ENCODE results near the gene MMS19.
"Not testable (repeated sequence)": the region's sequence is repeated elsewhere in the genome, so short reads cannot be mapped to it uniquely, and the experiment has no call there.

MMS19 gene

DNA sequence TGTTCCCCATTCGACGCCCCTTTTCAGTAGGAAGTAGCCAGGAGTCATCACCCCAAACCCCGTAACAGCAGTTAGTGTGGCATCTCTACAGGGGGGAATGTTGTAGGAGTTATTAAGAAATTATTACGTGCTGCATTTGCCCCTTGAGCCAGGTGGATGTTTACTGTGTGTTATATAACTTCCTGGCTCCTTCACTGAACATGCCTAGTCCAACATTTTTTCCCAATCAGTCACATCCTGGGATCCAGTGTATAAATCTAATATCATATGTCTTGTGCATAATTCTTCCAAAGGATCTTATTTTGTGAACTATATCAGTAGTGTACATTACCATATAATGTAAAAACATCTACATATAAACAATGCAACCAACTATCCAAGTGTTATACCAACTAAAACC, 18.8 kb downstream of the MMS19 start:
- H3K27ac Mint-ChIP-seq; H3K27me3 Mint-ChIP-seq (ENCODE audit: low read depth); H3K4me1 Mint-ChIP-seq (ENCODE audit: low read depth); DNase-seq (ENCODE audit: low spot score); H3K9me3 Mint-ChIP-seq; H3K4me3 Mint-ChIP-seq: not testable (repeated sequence)
- H3K36me3 Mint-ChIP-seq (ENCODE audit: low read depth) = peaks cover 51% of the 10 kb centered on the region

DNA sequence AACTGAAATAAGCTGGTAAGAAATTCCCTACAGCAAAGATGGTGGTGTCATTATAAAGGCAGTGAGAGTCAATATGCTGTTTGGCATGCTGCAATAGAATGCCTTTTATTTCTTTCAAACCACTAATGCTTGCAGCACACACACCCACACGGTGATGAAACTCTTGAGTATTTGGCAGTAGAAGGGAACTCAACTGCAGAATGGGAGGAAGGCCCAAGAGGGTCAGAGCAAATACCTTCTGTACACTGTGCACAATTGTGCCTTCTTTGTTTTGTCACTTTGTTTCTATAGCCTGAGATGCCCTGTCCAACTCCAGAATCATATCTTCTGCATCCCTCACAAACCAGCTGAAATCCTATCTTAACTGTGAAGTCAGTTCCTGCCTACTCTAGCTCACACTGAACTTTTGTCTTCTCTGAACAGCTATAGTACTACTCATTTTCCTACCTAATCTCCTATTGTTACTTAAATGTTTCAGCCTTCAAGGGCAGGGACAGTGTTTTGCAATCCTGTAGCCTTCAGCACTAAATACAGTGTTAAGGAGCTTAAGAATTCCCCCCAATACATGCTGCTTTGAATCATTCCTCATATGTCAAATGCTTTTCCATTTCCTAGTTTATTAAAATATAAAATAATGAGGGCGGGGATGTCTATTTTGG, 22.2 kb downstream of the MMS19 start:
- Mint-ChIP-seq H3K27me3 (ENCODE audit: low read depth) (no peaks in the 10 kb centered on the region), H3K4me1 (ENCODE audit: low read depth) (no peaks in the 10 kb centered on the region), H3K9me3 (no peaks in the 10 kb centered on the region), H3K4me3 (no peak overlapping the region), H3K36me3 (ENCODE audit: low read depth) (peaks cover 53% of the 10 kb centered on the region), H3K27ac (no peak overlapping the region)
- DNase-seq (ENCODE audit: low spot score) = no peak

- H3K4me3 Mint-ChIP-seq = no peak overlapping the region
- H3K27ac Mint-ChIP-seq = no peak overlapping the region
- DNase-seq (ENCODE audit: low spot score) = no peak
- H3K36me3 Mint-ChIP-seq (ENCODE audit: low read depth) = peaks cover 51% of the 10 kb centered on the region
- H3K4me1 Mint-ChIP-seq (ENCODE audit: low read depth) = no peaks in the 10 kb centered on the region
- no peaks in the 10 kb centered on the region for H3K27me3 Mint-ChIP-seq (ENCODE audit: low read depth)
- H3K9me3 Mint-ChIP-seq = no peaks in the 10 kb centered on the region
Observed at GRCh38 chr10:97474918-97475317, 23.3 kb downstream of the MMS19 start.

DNA sequence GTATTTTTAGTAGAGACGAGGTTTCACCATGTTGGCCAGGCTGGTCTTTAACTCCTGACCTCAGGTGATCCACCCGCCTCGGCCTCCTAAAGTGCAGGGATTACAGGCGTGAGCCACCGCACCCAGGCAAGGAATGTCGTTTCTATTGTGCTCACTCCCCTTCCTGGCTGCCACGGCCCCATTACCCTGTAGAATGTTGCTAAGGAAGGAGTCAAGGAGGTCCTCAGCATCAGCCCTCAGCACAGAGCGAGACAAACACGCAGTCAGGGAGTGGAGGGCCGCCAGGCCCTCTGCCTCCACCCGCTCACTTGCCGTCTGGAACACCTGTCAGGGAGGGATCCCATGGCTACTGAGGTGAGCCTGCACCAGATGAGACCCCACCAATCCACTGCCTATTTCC, 29.4 kb downstream of the MMS19 start:
- not testable (repeated sequence) for H3K9me3 Mint-ChIP-seq; H3K4me3 Mint-ChIP-seq; H3K4me1 Mint-ChIP-seq (ENCODE audit: low read depth); H3K27ac Mint-ChIP-seq; H3K27me3 Mint-ChIP-seq (ENCODE audit: low read depth); DNase-seq (ENCODE audit: low spot score)
- H3K36me3 Mint-ChIP-seq (ENCODE audit: low read depth) = peaks cover 38% of the 10 kb centered on the region

DNA sequence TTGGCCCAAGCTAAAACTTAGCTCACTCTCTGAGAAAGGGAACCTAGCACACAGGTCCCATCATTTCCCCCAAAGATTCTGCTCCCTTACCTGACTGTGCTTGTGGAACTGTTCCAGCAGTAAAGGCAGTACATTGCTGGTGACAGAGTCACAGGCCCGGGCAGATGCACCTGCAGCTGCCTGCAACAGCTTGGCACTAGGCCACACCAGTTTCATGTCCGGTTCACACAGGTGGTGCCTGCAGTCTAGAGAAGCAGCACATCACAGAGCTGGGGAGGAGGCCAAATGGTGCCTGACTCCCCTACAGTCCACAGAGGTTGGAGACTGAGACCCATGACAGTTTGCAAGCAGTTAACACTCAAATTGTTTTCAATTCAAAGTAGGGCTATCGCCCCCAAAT, 30.1 kb downstream of the MMS19 start:
- H3K4me1 Mint-ChIP-seq (ENCODE audit: low read depth) = no peaks in the 10 kb centered on the region
- H3K9me3 Mint-ChIP-seq = no peaks in the 10 kb centered on the region
- no peak overlapping the region for H3K27ac Mint-ChIP-seq
- H3K36me3 Mint-ChIP-seq (ENCODE audit: low read depth) = peaks cover 37% of the 10 kb centered on the region
- no peak overlapping the region for H3K4me3 Mint-ChIP-seq
- H3K27me3 Mint-ChIP-seq (ENCODE audit: low read depth) = no peaks in the 10 kb centered on the region
- no peak for DNase-seq (ENCODE audit: low spot score)

- H3K27ac Mint-ChIP-seq = no peak overlapping the region
- no peaks in the 10 kb centered on the region for H3K4me1 Mint-ChIP-seq (ENCODE audit: low read depth)
- H3K9me3 Mint-ChIP-seq = no peaks in the 10 kb centered on the region
- DNase-seq (ENCODE audit: low spot score) = no peak
- H3K4me3 Mint-ChIP-seq = no peak overlapping the region
- H3K36me3 Mint-ChIP-seq (ENCODE audit: low read depth) = peaks cover 42% of the 10 kb centered on the region
- H3K27me3 Mint-ChIP-seq (ENCODE audit: low read depth) = no peaks in the 10 kb centered on the region
Observed at GRCh38 chr10:97466755-97467154, 31.5 kb downstream of the MMS19 start.

- H3K36me3 Mint-ChIP-seq (ENCODE audit: low read depth) = peaks cover 48% of the 10 kb centered on the region
- DNase-seq (ENCODE audit: low spot score) = no peak
- no peaks in the 10 kb centered on the region for H3K27me3 Mint-ChIP-seq (ENCODE audit: low read depth)
- no peaks in the 10 kb centered on the region for H3K9me3 Mint-ChIP-seq
- no peak overlapping the region for H3K4me3 Mint-ChIP-seq
- no peaks in the 10 kb centered on the region for H3K4me1 Mint-ChIP-seq (ENCODE audit: low read depth)
- no peak overlapping the region for H3K27ac Mint-ChIP-seq
Observed at GRCh38 chr10:97465982-97466381, 32.2 kb downstream of the MMS19 start.

- no peak for DNase-seq (ENCODE audit: low spot score)
- Mint-ChIP-seq H3K27ac (no peak overlapping the region), H3K27me3 (ENCODE audit: low read depth) (no peaks in the 10 kb centered on the region), H3K9me3 (no peaks in the 10 kb centered on the region), H3K4me1 (ENCODE audit: low read depth) (no peaks in the 10 kb centered on the region), H3K36me3 (ENCODE audit: low read depth) (peaks cover 48% of the 10 kb centered on the region), H3K4me3 (no peak overlapping the region)
Observed at GRCh38 chr10:97464226-97464625, 34.0 kb downstream of the MMS19 start.

DNA sequence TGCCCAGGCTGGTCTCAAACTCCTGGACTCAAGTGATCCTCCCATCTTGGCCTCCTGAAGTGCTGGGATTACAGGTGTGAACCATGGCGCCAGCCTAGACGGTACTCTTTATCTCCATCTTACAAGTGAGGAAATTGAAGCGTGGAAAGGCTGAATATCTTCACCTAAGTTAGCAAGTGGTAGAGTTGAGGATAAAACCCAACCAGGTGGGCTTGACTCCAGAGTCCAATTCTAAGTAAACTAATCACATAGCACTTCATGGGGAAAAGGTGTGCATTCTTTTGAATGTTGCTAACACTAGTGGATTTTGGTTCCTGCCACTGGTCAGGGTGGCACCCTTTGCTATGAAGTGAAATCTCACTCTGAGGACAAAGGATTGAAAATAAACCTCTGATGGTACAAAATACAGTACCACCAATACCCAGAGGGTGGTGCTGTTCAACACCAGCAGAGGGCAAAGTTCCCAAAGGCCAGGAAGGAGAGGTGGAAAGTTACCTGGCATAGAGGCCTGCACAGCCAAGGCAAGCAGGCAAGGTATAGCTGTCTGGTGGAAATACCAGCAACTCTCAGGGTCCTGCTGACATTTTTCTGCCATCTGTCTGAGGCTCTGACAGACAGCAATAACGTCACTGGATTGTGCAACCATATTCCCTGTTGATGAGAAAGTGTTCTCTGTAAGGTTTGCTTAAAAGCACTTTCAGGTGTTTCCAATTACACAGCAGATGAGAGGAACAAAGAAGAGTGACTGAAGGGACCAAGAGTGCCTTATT, 34.7 kb downstream of the MMS19 start:
- Mint-ChIP-seq H3K4me3 (no peak overlapping the region), H3K36me3 (ENCODE audit: low read depth) (peaks cover 50% of the 10 kb centered on the region), H3K27me3 (ENCODE audit: low read depth) (no peaks in the 10 kb centered on the region), H3K9me3 (no peaks in the 10 kb centered on the region), H3K27ac (no peak overlapping the region), H3K4me1 (ENCODE audit: low read depth) (no peaks in the 10 kb centered on the region)
- DNase-seq (ENCODE audit: low spot score) = no peak

DNA sequence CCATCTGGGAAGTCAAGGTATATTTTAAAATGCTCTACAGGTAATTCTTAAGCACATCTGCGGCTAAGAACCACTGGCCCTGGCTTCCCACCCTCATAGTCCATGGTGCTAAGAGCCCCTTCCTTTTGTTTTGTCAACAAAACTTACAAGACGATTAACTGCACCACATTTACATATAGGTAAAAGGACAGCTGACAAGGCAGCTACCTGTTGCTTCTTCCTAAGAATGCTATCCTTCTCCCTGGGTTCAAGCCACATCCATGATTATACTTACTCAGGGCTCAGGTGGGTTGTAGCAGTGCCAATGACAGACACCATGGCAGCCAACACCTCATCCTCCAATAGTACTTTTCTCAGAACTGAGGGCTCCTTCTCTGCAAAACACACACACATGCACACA, 35.9 kb downstream of the MMS19 start:
- Mint-ChIP-seq H3K9me3 (no peaks in the 10 kb centered on the region), H3K4me3 (no peak overlapping the region), H3K27me3 (ENCODE audit: low read depth) (no peaks in the 10 kb centered on the region), H3K4me1 (ENCODE audit: low read depth) (no peaks in the 10 kb centered on the region), H3K36me3 (ENCODE audit: low read depth) (peaks cover 57% of the 10 kb centered on the region), H3K27ac (no peak overlapping the region)
- DNase-seq (ENCODE audit: low spot score) = no peak

DNA sequence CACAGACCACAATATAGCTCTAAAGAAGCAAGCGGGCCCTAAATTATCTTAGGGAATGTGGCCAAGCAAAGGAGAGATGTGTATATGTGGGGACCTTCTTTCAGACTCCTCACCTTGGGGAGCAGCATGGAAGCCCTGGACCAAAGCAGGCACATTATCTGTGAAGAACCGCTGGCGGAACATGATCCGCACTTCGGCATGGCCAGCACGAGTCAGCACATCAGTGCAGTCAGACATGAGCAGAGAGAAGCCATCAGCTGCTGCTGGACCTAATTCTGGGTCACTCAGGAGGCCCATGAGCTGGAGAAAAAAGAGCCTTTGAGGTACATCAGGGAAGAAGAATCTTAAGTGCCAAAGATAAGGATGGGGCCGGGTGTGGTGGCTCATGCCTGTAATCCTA, 38.3 kb downstream of the MMS19 start:
- Mint-ChIP-seq H3K36me3 (ENCODE audit: low read depth) (peaks cover 63% of the 10 kb centered on the region), H3K27me3 (ENCODE audit: low read depth) (no peaks in the 10 kb centered on the region), H3K9me3 (no peaks in the 10 kb centered on the region), H3K4me1 (ENCODE audit: low read depth) (no peaks in the 10 kb centered on the region), H3K4me3 (no peak overlapping the region), H3K27ac (no peak overlapping the region)
- no peak for DNase-seq (ENCODE audit: low spot score)

GRCh38 chr10:97459111-97459510, 39.1 kb downstream of the MMS19 start:
- peaks cover 64% of the 10 kb centered on the region for H3K36me3 Mint-ChIP-seq (ENCODE audit: low read depth)
- peaks cover 6% of the 10 kb centered on the region for H3K4me1 Mint-ChIP-seq (ENCODE audit: low read depth)

GRCh38 chr10:97456686-97457065, 41.5 kb downstream of the MMS19 start:
- H3K36me3 Mint-ChIP-seq (ENCODE audit: low read depth) = peaks cover 62% of the 10 kb centered on the region

More at GRCh38 chr10:97459111-97459510, 39.1 kb downstream of the MMS19 start:
- no peak for DNase-seq (ENCODE audit: low spot score)
- no peaks in the 10 kb centered on the region for H3K27me3 Mint-ChIP-seq (ENCODE audit: low read depth)
- no peak overlapping the region for H3K4me3 Mint-ChIP-seq
- no peak overlapping the region for H3K27ac Mint-ChIP-seq
- H3K9me3 Mint-ChIP-seq = no peaks in the 10 kb centered on the region

DNA sequence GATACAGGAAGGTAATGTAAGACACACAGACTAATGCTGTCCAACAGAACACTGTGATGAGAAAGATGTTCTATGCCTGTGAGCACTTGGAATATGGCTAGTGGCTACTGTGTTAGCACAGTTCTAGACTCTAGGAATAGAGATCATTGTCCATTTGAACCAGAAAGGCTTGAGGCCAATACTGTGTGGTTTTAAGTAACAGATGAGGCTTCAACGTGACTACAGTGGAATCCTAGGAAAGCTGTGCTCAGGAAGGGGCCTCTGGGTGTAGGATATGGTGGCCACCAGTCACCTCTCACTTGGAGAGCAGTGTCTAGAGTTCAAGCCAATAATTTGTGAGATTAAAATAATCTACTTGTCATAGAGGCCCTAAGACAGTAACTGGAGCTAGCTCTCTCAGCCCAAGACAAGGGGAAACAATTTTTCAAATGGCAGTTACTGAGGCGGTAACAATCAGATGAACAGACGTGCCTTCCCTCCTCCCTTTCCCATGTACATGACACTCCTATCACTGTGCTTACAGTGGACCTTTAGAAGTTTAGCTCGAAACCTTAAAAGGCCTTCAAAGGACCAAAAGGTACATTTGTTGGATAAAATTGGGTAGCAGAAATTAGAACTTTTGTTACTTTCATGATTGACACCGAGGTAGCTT, 42.1 kb downstream of the MMS19 start:
- Mint-ChIP-seq H3K9me3 (no peaks in the 10 kb centered on the region), H3K27ac (no peak overlapping the region), H3K27me3 (ENCODE audit: low read depth) (no peaks in the 10 kb centered on the region), H3K36me3 (ENCODE audit: low read depth) (peaks cover 58% of the 10 kb centered on the region), H3K4me1 (ENCODE audit: low read depth) (peaks cover 6% of the 10 kb centered on the region), H3K4me3 (no peak overlapping the region)
- no peak for DNase-seq (ENCODE audit: low spot score)

More at GRCh38 chr10:97456686-97457065, 41.5 kb downstream of the MMS19 start:
- H3K4me3 Mint-ChIP-seq = no peak overlapping the region
- H3K9me3 Mint-ChIP-seq = no peaks in the 10 kb centered on the region
- H3K4me1 Mint-ChIP-seq (ENCODE audit: low read depth) = peaks cover 6% of the 10 kb centered on the region
- H3K27me3 Mint-ChIP-seq (ENCODE audit: low read depth) = no peaks in the 10 kb centered on the region
- H3K27ac Mint-ChIP-seq = no peak overlapping the region
- no peak for DNase-seq (ENCODE audit: low spot score)

Data from T-helper 2 cell treated with Interferon-gamma antibody and Interleukin-4, amounts not matched to agents 5 μg/mL and 100 μg/mL, for 36 hours (primary cell).